ENCODE data around the gene PTPN4. TPM values are rescaled to one million over a fixed set of nuclear protein-coding genes. Genes with fewer than 3 reads are reported as not detected.

The PTPN4 gene
- total and polyA plus RNA-seq, 2 donors (not counting 1 experiment from before 2014, with no cell fraction given): 5.3 to 22.3 TPM

DNA sequence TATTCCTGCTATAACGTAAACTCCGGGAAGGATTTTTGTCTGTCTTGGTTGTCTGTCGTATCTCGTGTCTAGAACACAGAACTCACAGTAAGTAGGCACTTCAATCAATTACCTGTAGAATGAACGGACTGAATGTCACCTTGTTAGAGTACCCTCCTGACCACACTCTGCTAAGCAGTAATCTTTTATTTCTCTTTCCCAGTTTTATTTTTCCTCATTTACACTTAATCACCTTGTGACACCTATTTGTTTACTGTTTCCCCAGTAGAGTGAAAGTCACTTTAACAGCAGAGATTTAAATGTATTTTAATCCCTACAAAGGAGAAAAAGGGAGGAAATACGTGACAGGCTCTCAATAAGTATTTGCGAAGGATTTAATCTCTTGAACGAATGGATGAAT lies 252.6 kb downstream of the PTPN4 start:
- Histone ChIP-seq H3K36me3 (ENCODE audit: control insufficient read depth, insufficient read depth, low read length) (no peaks in the 10 kb centered on the region), H3K27me3 (ENCODE audit: control insufficient read depth, insufficient read depth, low read length) (no peaks in the 10 kb centered on the region), H3K27ac (ENCODE audit: insufficient read depth, low read length) (peak overlapping the region; percentile 10), H3K9me3 (ENCODE audit: control insufficient read depth, insufficient read depth, low read depth, low read length) (no peaks in the 10 kb centered on the region), H3K79me2 (ENCODE audit: control insufficient read depth, insufficient read depth, low read length) (no peaks in the 10 kb centered on the region), H3K4me1 (ENCODE audit: control insufficient read depth, extremely low read depth, insufficient read depth, low read length) (peaks cover 3% of the 10 kb centered on the region), H3K4me3 (replicated peaks in 1 of 4; ENCODE audit: control extremely low read depth in 1 of 4, insufficient read depth in 1 of 4, low read depth in 3 of 4, low read length in 4 of 4) (peak overlapping the region; percentile 48 to 92 (median 60)), H3K9ac (ENCODE audit: insufficient read depth, low read length) (peak overlapping the region; percentile 51), H2AFZ (ENCODE audit: low read length) (peak overlapping the region; percentile 71), H4K20me1 (ENCODE audit: control insufficient read depth, extremely low read depth, insufficient read depth, low read length) (no peaks in the 10 kb centered on the region), H3K4me2 (ENCODE audit: extremely low read depth, insufficient read depth, low read length) (peak overlapping the region; percentile 86)
- no peak for TF ChIP-seq EZH2 (IDR thresholded peaks at IDR 0.05; ENCODE audit: low read length, missing control alignments)
- TF ChIP-seq, protein P1, sequence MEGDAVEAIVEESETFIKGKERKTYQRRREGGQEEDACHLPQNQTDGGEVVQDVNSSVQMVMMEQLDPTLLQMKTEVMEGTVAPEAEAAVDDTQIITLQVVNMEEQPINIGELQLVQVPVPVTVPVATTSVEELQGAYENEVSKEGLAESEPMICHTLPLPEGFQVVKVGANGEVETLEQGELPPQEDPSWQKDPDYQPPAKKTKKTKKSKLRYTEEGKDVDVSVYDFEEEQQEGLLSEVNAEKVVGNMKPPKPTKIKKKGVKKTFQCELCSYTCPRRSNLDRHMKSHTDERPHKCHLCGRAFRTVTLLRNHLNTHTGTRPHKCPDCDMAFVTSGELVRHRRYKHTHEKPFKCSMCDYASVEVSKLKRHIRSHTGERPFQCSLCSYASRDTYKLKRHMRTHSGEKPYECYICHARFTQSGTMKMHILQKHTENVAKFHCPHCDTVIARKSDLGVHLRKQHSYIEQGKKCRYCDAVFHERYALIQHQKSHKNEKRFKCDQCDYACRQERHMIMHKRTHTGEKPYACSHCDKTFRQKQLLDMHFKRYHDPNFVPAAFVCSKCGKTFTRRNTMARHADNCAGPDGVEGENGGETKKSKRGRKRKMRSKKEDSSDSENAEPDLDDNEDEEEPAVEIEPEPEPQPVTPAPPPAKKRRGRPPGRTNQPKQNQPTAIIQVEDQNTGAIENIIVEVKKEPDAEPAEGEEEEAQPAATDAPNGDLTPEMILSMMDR (conservative IDR thresholded peaks at IDR 0.05 in 1 of 2, IDR thresholded peaks at IDR 0.05 in 1 of 2; ENCODE audit: low read depth in 1 of 2, low read length in 2 of 2): no peak
- DNase-seq (ENCODE audit: low read depth in 2 of 2): no peak

DNA sequence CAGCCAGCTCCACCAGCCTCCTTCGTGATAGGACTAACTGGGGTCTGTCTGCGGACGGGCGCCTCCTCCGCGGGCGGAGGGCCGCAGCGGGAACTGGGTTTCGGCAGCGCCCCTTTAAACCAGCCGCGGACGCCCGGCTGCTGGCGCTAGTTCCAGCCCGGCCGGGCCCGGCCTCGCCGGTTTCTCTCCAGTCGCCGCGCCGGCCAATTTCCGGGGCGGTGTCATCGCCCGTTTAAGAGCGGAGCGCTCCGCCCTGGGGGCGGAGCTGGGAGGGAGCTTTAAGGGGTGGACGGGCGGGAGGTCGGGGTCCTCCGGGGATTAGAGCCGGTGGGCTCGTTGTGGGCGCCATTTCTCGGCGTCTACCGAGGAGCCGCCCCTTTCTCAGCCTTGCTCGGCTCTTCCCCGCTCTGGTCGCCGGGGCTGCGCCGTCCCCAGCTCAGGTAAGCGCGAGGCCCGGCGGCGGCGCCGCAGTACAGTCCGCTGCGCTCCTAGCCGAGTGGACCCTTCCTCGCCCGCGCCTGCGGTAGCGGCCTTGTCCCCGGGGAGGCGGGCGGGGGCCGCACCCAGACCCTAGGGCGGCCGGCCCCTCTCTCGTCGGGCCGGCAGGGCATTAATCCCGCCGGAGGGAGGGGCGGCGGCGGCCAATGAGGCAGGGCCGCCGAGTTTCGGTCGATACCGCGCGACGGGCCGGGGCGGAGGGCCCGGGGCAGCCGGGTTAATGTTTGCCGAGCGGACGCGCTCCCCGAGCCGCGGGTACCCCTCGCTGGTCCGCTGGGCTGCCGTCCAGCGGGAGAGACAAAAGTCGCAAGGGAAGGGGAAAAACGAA lies 253.3 kb downstream of the PTPN4 start, which contains the start of gene EPB41L5:
TSS of gene EPB41L5 (plus strand) at position 307 of the 826 bp plus-strand sequence. CDS start 6,008 bp downstream, outside the sequence.
- TF ChIP-seq EZH2 (IDR thresholded peaks at IDR 0.05; ENCODE audit: low read length, missing control alignments): no peak
- TF ChIP-seq, protein P1 (conservative IDR thresholded peaks at IDR 0.05 in 1 of 2, IDR thresholded peaks at IDR 0.05 in 1 of 2; ENCODE audit: low read depth in 1 of 2, low read length in 2 of 2): no peak
- H3K9ac ChIP-seq (ENCODE audit: insufficient read depth, low read length): peak within 1 kb of the TSS; percentile 51
- H3K9me3 ChIP-seq (ENCODE audit: control insufficient read depth, insufficient read depth, low read depth, low read length): no peaks in the 10 kb centered on the region
- H3K4me1 ChIP-seq (ENCODE audit: control insufficient read depth, extremely low read depth, insufficient read depth, low read length): peaks cover 3% of the 10 kb centered on the region
- H3K79me2 ChIP-seq (ENCODE audit: control insufficient read depth, insufficient read depth, low read length): no peaks in the 10 kb centered on the region
- H3K36me3 ChIP-seq (ENCODE audit: control insufficient read depth, insufficient read depth, low read length): no peaks in the 10 kb centered on the region
- no peaks in the 10 kb centered on the region for H4K20me1 ChIP-seq (ENCODE audit: control insufficient read depth, extremely low read depth, insufficient read depth, low read length)
- H3K27ac ChIP-seq (ENCODE audit: insufficient read depth, low read length): peak within 1 kb of the TSS; percentile 60
- peak within 1 kb of the TSS; percentile 48 to 92 (median 66) for H3K4me3 ChIP-seq (replicated peaks in 1 of 4; ENCODE audit: control extremely low read depth in 1 of 4, insufficient read depth in 1 of 4, low read depth in 3 of 4, low read length in 4 of 4)
- peak within 1 kb of the TSS; percentile 86 for H3K4me2 ChIP-seq (ENCODE audit: extremely low read depth, insufficient read depth, low read length)
- peak within 1 kb of the TSS; percentile 77 for H2AFZ ChIP-seq (ENCODE audit: low read length)
- peak; percentile 94 to 95 for DNase-seq (ENCODE audit: low read depth in 2 of 2)
- H3K27me3 ChIP-seq (ENCODE audit: control insufficient read depth, insufficient read depth, low read length): no peaks in the 10 kb centered on the region

DNA sequence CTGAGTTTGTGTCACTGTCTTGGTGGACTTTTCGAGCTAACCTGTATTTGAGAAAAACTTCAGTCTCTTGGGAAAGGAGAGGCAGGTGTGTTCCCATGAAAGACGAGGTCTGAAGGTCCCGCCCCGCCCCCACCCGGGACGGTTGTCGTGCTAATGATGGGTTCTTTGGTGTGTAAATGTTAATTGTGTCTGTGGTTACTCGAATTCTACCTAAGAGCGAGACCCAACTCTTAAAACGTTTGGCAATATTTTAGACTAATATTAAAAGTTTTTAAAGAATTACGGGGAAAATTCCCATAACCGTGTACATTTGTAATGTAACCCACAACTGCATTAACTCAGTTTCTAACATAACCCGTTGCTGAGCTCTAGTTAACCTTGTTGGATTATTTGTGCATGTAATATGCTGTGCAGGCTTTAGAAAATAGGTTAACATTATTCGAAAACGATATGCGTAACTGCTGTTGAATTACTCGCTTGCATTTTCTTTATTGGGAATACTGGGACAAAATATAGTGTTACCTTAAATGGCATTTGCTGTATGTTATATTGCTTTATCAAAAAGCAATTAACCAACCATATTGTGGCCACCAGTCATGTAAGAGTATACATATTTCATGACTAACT lies 254.0 kb downstream of the PTPN4 start:
- H3K9ac ChIP-seq (ENCODE audit: insufficient read depth, low read length): peak overlapping the region; percentile 51
- no peak overlapping the region for H2AFZ ChIP-seq (ENCODE audit: low read length)
- H3K36me3 ChIP-seq (ENCODE audit: control insufficient read depth, insufficient read depth, low read length): no peaks in the 10 kb centered on the region
- H3K4me2 ChIP-seq (ENCODE audit: extremely low read depth, insufficient read depth, low read length): peak overlapping the region; percentile 71
- H3K4me1 ChIP-seq (ENCODE audit: control insufficient read depth, extremely low read depth, insufficient read depth, low read length): peaks cover 3% of the 10 kb centered on the region
- TF ChIP-seq EZH2 (IDR thresholded peaks at IDR 0.05; ENCODE audit: low read length, missing control alignments): no peak
- TF ChIP-seq, protein P1 (conservative IDR thresholded peaks at IDR 0.05 in 1 of 2, IDR thresholded peaks at IDR 0.05 in 1 of 2; ENCODE audit: low read depth in 1 of 2, low read length in 2 of 2): no peak
- H3K27ac ChIP-seq (ENCODE audit: insufficient read depth, low read length): no peak overlapping the region
- peak in 1 of 2 donors; percentile 5 for DNase-seq (ENCODE audit: low read depth in 2 of 2)
- peak overlapping the region; percentile 48 to 92 (median 66) for H3K4me3 ChIP-seq (replicated peaks in 1 of 4; ENCODE audit: control extremely low read depth in 1 of 4, insufficient read depth in 1 of 4, low read depth in 3 of 4, low read length in 4 of 4)
- no peaks in the 10 kb centered on the region for H3K27me3 ChIP-seq (ENCODE audit: control insufficient read depth, insufficient read depth, low read length)
- no peaks in the 10 kb centered on the region for H4K20me1 ChIP-seq (ENCODE audit: control insufficient read depth, extremely low read depth, insufficient read depth, low read length)
- no peaks in the 10 kb centered on the region for H3K79me2 ChIP-seq (ENCODE audit: control insufficient read depth, insufficient read depth, low read length)
- H3K9me3 ChIP-seq (ENCODE audit: control insufficient read depth, insufficient read depth, low read depth, low read length): no peaks in the 10 kb centered on the region
